T follicular helper cell (primary cell): Measurements from ENCODE around the gene FBN1.

Source experiments
- DNase-seq: peaks from one replicate; pipeline ENCODE4 v3.0.0-alpha.2; 2020; ENCODE audit warnings: low read depth

Gene FBN1

GRCh38 chr15:48396020-48396419 is 249.5 kb downstream of the FBN1 start:
- DNase-seq = no peak

GRCh38 chr15:48395521-48396011 is 249.9 kb downstream of the FBN1 start:
- no peak for DNase-seq

- no peak for DNase-seq
Observed at GRCh38 chr15:48394970-48395369, 250.5 kb downstream of the FBN1 start.

- no peak for DNase-seq
Observed at GRCh38 chr15:48393645-48394506, 251.6 kb downstream of the FBN1 start.

GRCh38 chr15:48392356-48392755 is 253.2 kb downstream of the FBN1 start:
- DNase-seq = no peak

- DNase-seq = no peak
Observed at GRCh38 chr15:48391950-48392349, 253.6 kb downstream of the FBN1 start.

DNA sequence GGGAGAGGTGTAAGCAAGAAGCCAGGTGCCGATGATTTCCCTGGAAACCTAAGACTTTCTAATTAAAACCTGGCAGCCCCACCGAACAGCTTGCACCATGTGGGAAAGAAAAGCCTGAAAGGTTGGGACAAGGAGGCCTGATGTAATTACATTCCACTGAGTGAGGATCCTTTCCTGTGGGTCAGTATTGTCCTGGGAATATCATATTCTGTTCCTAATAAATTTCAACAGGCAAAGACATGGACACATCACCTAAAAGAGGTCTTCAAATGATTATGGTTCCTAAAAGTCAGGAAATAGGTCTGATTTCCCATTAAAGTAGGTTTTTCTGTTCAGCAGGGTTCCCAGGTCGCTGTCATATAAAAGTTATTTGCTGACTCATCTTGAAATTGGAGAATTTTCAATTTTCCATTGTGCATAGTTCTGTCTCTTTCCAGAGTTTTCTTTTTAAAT is 255.8 kb downstream of the FBN1 start:
- no peak for DNase-seq

GRCh38 chr15:48388910-48389309 is 256.6 kb downstream of the FBN1 start:
- DNase-seq = no peak

- DNase-seq = no peak
Observed at GRCh38 chr15:48388016-48388851, 257.3 kb downstream of the FBN1 start.

DNA sequence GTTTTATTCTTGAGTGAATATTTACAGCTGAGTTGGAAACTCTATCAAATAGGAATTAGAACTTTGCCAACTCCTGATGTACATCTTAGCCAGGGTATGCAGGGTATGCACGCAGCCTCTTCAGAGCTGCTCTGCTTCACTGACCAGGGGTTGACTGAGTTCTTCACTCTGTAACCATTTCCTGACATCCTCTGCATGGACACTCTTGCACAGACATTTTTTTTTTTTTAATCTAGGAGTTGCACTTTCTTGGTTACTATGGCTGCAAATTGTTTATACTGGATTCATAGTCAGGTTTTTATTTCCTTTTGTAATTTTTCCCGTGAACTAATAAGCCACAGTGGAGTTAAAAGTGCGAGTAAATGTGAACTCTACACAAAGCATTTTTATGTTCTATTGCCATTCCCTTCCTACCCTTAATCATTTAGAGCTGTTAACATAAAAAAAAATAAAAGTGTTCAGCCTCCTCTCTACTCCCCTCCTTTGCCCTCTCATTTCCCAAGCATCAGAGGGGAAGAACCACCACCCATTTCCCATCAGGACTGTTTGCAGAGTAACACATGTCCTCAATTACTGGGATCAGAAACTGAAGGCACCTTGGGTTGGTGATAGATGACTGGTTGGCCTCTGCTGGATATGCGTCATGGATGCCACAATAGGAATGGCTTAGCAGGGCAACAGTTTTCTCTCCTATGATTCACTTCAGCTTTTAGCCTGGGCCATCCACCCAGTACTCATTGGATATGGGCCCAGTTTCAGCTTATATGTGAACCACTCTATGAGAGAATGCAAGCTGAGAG is 260.3 kb downstream of the FBN1 start:
- DNase-seq = no peak

DNA sequence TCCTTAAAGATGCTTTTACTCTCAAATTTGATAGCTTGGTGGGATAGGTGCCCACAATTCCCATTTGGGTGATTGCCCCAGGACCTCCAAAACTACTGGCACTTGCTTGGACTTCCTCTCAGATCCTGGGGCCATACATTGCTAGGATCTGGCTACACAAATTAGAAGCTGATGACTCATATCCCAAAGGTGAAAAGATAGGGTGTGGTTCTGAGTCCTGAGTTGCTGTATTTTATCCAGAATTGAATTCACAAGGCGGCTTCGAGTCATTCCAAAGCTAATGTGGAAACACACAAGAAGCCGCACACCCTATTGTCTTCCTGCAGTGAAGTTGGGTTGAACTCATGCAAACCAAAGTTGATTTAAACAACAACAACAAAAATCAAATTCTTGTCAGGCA is 260.9 kb downstream of the FBN1 start:
- DNase-seq = no peak

DNA sequence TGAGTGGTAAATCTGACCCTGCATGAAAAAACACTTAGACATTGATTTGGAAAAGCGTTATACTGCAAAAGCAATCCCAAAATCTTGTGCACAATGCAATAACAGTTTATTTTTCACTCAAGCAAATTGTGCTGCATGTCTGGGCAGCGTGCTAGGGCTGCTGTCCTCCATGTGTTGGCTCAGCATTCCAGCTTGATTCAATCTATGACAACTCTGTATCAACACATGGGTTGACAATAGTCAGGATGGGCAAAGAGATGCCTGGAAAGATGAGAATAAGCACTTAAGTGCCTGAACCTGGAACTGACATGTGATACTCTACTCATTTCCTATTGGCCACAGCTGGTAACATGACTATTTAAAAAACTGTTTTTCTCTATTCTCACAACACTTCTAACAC is 262.5 kb downstream of the FBN1 start:
- no peak for DNase-seq

DNA sequence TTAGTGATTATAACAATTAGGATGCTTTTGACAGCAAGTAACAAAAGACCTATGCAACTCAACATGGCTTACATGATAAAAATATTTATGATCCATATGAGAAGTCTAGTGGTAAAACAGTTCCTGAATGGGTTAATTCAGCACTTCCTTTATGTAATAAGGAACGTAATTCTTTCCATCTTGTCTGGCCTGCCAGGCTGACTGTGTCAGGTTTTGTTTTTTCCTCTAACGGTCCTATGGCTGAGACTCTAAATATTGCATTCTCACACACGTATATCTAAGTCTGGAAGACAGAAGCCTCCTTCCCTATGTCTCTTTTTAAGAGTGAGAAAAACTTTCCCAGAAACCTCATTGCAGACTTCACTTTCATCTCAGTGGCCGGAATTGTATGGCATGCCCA is 263.6 kb downstream of the FBN1 start:
- DNase-seq = no peak

- DNase-seq = no peak
Observed at GRCh38 chr15:48380198-48380597, 265.3 kb downstream of the FBN1 start.

DNA sequence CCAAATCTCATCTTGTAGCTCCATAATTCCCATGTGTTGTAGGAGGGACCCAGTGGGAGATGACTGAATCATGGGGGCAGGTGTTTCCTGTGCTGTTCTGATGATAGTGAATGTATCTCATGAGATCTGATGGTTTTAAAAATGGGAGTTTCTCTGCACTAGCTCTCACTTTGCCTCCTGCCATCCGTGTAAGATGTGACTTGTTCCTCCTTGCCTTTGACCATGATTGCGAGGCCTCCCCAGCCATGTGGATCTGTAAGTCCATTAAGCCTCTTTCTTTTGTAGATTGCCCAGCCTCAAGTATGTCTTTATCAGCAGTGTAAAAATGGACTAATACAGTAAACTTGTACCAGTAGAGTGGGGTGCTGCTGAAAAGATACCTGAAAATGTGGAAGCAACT is 269.7 kb downstream of the FBN1 start:
- DNase-seq = no peak

DNA sequence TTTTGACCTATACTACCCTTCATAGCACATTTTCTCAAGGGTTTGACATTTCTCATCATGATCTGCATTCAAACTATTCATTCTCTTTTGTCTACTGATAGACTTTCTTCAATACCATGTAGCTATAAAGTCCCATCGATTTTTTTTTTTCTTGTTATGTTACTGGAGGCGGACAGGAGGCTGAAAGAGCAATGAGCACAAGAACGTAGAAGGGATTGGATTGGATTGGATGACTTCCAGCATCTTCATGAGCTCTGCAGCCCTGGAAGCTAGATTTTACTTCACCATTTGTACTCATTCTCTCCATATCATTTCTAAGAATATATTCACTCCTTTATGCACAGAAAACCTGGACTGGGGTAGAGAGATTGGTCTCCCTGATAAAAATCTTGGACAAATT is 271.0 kb downstream of the FBN1 start:
- DNase-seq = no peak

DNA sequence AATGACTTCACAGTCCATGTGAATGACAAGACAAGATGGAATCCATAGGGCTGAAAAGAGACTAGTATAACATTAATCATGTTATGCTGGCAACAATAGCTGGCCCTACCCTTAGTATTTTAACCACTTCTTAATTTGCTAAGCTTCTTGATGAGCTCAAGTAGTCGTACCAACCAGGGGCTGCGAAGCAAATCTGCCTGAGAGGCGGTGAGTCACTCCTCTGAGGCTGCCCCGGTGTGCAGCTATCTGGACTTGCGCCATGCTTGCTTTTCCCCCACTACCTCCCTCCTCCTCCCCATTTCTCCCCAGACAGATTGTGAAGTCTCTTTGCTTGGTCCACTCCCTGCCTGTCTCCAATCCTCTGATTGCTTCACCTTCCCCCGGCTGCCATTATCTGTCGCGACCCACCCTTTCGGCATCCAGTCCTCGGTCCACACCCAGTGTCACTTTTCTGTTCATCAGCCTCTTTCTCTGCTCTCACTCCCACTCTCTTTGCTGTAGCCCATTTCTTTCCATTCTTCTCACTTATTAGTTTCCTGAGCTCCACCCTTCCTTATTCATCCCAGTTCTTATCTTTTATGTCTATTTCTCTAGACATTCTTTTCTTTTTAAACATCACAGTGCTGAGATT is 271.6 kb downstream of the FBN1 start:
- DNase-seq = no peak

GRCh38 chr15:48371961-48372360 is 273.5 kb downstream of the FBN1 start:
- DNase-seq = no peak

DNA sequence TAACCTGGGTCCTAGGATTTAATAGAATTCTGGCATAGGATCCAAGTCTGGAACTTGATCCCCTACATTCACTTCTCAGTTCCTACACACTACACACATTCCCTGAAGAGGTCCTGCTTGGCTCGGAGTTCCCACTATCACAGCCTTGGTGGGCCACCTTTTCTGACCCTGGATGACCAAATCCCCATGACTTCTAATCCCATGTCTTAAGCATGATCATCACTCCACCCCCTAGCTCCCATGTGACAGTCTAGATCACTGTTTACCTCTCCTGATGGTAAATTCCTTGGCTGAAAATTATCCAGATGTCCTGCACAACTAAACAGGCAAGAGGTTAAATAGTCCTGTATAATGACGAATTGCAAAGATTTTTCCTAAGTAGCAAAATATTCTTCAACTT is 274.0 kb downstream of the FBN1 start:
- no peak for DNase-seq

DNA sequence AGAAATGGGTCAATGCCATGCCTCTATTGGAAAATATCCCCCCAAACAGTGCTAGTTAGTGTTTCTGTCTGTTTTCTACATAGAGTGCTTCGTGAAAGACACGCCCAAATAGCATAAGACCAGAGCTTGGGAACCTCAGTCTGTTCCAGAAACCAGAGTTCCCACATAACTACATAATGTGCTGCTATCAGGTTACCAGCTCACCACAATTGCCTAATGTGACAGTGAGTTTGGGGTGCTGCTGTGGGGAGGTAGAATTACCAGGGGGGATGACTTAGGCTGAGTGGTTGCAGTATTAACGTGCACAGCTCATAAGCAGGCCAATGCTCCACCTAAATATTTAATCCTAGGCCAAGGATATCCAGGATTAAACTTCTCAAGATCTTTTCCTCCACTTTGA is 275.0 kb downstream of the FBN1 start:
- DNase-seq = no peak

DNA sequence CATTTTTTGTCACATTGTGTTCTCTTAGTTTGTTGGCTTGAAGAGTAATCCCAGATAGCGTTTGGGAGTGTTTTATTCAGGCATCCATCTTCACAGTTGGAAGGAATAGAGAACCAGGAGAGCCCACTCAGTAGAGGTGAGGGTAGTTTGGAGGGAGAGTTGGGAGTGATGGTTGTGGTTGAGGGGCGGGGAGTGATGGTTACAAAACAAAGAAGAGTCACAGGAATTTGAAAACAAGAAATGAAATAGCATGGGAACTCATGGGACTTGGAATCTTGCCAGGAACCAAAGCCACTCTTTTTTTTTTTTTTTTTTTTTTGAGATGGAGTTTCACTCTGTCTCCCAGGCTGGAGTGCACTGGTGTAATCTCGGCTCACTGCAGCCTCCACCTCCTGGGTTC is 278.0 kb downstream of the FBN1 start:
- no peak for DNase-seq
